Measurements from ENCODE around the gene DLGAP4. TPM values are rescaled to one million over a fixed set of nuclear protein-coding genes. Genes with fewer than 3 reads are reported as not detected.

DLGAP4 gene
- polyA plus RNA-seq, 1 of the 3 experiments (the other 2 are of a cell fraction) = 31.2 TPM

DNA sequence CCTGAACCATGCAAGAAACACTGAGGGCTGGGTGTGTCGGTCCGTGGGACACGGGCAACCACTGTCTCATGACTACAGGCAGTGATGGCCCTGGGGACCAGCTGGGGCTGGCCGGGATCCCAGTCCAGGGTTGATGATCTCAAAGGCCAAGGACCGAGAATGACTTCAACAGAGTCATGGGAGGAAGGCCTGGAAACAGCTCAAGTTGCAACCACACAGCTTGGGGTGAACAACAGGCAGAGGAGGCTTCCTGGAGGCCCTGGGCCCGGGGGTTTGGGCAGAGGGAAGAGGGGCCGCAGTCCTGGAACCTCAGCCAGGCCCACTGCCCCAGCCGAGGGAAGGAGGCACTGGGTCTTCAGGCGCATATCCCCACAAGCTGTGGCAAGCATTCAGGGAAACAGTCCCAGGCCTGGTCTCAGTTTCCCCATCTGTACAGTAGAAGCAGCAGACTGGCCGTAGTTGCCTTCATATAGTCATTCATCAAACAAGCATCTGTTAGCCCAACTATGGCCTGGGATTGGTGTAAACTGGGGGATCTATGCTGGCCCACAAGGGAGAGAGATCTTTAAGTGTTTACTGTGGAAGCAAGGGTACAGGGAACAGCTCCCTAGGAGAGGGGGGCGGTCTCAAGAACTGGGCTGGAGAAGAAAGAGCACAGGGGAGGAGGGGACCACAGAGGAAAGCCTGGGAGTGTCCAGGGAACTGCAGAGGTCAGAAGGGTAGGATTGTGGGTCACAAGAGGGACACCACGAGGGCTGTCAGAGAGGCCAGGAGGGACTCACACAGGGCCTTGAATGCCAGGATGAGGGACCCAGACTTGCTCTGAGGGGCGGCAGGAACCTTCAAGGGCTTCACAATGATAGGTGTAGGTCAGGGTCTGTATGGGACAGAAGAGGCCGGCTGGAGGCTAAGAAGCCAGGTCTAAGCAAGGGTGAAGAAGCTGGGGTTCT lies 237.3 kb downstream of the DLGAP4 start:
- ChIA-PET CTCF (interaction anchor here (0.7 kb wide), 1 partner anchor 265 kb away, joined by 4 read pairs; no protein-coding TSS in a partner anchor), POLR2A (no interaction called here)
- DNase-seq = no peak
- H3K4me3 ChIP-seq (ENCODE audit: low read depth in 2 of 2, low read length in 1 of 2) = no peak overlapping the region
- no peak overlapping the region for H3K4me2 ChIP-seq
- no peak overlapping the region for H3K9ac ChIP-seq
- H3K27me3 ChIP-seq (ENCODE audit: insufficient read depth) = no peaks in the 10 kb centered on the region
- no peaks in the 10 kb centered on the region for H3K36me3 ChIP-seq (replicated peaks in 1 of 2; ENCODE audit: control insufficient read depth in 1 of 2, insufficient read depth in 2 of 2, low read length in 1 of 2)
- H3K9me2 ChIP-seq = no peaks in the 10 kb centered on the region
- H4K20me1 ChIP-seq (ENCODE audit: insufficient read depth) = no peaks in the 10 kb centered on the region
- H3K9me3 ChIP-seq = no peaks in the 10 kb centered on the region
- TF ChIP-seq, protein P1, sequence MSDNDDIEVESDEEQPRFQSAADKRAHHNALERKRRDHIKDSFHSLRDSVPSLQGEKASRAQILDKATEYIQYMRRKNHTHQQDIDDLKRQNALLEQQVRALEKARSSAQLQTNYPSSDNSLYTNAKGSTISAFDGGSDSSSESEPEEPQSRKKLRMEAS (IDR thresholded peaks at IDR 0.05; ENCODE audit: low read depth) = no peak
- no peak for TF ChIP-seq RCOR1 (IDR thresholded peaks at IDR 0.05; ENCODE audit: low read length)
- TF ChIP-seq, protein P2, sequence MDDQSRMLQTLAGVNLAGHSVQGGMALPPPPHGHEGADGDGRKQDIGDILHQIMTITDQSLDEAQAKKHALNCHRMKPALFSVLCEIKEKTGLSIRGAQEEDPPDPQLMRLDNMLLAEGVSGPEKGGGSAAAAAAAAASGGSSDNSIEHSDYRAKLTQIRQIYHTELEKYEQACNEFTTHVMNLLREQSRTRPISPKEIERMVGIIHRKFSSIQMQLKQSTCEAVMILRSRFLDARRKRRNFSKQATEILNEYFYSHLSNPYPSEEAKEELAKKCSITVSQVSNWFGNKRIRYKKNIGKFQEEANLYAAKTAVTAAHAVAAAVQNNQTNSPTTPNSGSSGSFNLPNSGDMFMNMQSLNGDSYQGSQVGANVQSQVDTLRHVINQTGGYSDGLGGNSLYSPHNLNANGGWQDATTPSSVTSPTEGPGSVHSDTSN (IDR thresholded peaks at IDR 0.05) = no peak
- TF ChIP-seq, protein P3, sequence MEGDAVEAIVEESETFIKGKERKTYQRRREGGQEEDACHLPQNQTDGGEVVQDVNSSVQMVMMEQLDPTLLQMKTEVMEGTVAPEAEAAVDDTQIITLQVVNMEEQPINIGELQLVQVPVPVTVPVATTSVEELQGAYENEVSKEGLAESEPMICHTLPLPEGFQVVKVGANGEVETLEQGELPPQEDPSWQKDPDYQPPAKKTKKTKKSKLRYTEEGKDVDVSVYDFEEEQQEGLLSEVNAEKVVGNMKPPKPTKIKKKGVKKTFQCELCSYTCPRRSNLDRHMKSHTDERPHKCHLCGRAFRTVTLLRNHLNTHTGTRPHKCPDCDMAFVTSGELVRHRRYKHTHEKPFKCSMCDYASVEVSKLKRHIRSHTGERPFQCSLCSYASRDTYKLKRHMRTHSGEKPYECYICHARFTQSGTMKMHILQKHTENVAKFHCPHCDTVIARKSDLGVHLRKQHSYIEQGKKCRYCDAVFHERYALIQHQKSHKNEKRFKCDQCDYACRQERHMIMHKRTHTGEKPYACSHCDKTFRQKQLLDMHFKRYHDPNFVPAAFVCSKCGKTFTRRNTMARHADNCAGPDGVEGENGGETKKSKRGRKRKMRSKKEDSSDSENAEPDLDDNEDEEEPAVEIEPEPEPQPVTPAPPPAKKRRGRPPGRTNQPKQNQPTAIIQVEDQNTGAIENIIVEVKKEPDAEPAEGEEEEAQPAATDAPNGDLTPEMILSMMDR (IDR thresholded peaks at IDR 0.05) = no peak
- no peak for TF ChIP-seq NRF1 (IDR thresholded peaks at IDR 0.05; ENCODE audit: low read depth, low read length)
- H3K4me1 ChIP-seq (ENCODE audit: control insufficient read depth in 1 of 2, insufficient read depth in 2 of 2, low read depth in 1 of 2, low read length in 1 of 2) = peaks cover 0 to 8% of the 10 kb centered on the region in 2 experiments; a peak in 2 of 4 replicates
- H3F3A ChIP-seq (replicated peaks; ENCODE audit: insufficient read depth) = peaks cover 6% of the 10 kb centered on the region
- 97% methylated on average over 4 of the region's 14 CpGs for WGBS (ENCODE audit: low lambda C conversion rate)
- no peaks in the 10 kb centered on the region for H3K79me2 ChIP-seq (ENCODE audit: insufficient read depth)
- H2AFZ ChIP-seq (ENCODE audit: low read depth) = no peak overlapping the region
- no peak overlapping the region; a peak in 1 of 4 replicates for H3K27ac ChIP-seq (ENCODE audit: low read depth in 2 of 2, low read length in 1 of 2)

DNA sequence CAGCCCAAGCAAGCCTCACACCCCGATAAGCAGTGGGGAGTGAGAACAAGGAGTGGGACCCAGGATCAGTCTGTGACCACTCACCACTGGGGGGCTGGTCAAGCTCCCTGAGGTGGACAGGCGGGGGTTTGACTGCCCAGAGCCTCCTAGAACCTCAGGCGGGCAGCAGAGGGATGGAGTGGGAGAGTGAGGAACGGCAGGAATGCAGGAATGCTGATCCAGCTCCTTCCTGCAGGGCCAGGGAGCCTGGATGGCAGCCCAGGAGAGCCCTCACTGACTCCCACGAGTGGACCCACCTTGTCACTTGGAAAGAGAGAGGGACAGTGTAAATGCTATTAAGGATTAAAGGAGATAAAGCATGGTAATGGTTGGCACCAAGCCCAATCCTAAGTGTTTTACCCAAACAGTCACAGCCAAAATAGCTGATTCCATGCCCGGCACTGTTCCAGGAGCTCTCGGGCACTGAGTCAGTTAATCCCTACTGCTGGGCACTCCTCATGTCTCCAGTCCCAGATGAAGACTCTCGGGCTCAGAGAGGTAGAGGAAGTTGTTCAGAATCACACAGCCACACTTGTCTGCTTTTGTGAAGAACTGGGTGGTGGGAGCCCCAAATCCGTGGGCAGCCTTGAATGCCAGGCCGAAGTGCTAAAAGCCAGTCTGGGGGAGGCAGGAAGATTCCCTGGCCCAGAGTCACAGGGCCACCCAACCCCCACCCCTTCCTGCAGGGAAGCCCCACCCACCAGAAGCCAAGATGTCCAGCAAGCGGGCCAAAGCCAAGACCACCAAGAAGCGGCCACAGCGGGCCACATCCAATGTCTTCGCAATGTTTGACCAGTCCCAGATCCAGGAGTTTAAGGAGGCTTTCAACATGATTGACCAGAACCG lies 238.2 kb downstream of the DLGAP4 start:
- H3K9ac ChIP-seq = no peak overlapping the region
- POLR2A ChIA-PET = no interaction called here
- no peaks in the 10 kb centered on the region for H3F3A ChIP-seq (replicated peaks; ENCODE audit: insufficient read depth)
- H4K20me1 ChIP-seq (ENCODE audit: insufficient read depth) = no peaks in the 10 kb centered on the region; the same call in 1 of the 2 replicates
- no peaks in the 10 kb centered on the region for H3K9me2 ChIP-seq
- H3K4me2 ChIP-seq = no peak overlapping the region
- no peak overlapping the region; a peak in 1 of 4 replicates for H3K27ac ChIP-seq (ENCODE audit: low read depth in 2 of 2, low read length in 1 of 2)
- CTCF ChIA-PET = interaction anchor here (0.6 kb wide), 1 partner anchor 26 kb away, joined by 3 read pairs; no protein-coding TSS in a partner anchor
- H3K9me3 ChIP-seq = no peaks in the 10 kb centered on the region
- WGBS (ENCODE audit: low lambda C conversion rate) = 72% methylated on average over 12 of the region's 15 CpGs
- no peaks in the 10 kb centered on the region for H3K79me2 ChIP-seq (ENCODE audit: insufficient read depth)
- H2AFZ ChIP-seq (ENCODE audit: low read depth) = no peak overlapping the region
- peaks cover 0 to 8% of the 10 kb centered on the region in 2 experiments; a peak in 2 of 4 replicates for H3K4me1 ChIP-seq (ENCODE audit: control insufficient read depth in 1 of 2, insufficient read depth in 2 of 2, low read depth in 1 of 2, low read length in 1 of 2)
- H3K27me3 ChIP-seq (ENCODE audit: insufficient read depth) = no peaks in the 10 kb centered on the region
- no peak overlapping the region for H3K4me3 ChIP-seq (ENCODE audit: low read depth in 2 of 2, low read length in 1 of 2)
- H3K36me3 ChIP-seq (replicated peaks in 1 of 2; ENCODE audit: control insufficient read depth in 1 of 2, insufficient read depth in 2 of 2, low read length in 1 of 2) = no peaks in the 10 kb centered on the region
- no peak for DNase-seq
- TF ChIP-seq, protein P4, sequence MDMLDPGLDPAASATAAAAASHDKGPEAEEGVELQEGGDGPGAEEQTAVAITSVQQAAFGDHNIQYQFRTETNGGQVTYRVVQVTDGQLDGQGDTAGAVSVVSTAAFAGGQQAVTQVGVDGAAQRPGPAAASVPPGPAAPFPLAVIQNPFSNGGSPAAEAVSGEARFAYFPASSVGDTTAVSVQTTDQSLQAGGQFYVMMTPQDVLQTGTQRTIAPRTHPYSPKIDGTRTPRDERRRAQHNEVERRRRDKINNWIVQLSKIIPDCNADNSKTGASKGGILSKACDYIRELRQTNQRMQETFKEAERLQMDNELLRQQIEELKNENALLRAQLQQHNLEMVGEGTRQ (IDR thresholded peaks at IDR 0.05; ENCODE audit: borderline replicate concordance, low read depth, low read length) = no peak
- TF ChIP-seq NFIC (IDR thresholded peaks at IDR 0.05; ENCODE audit: borderline replicate concordance) = peak; percentile 74
- no peak for TF ChIP-seq REST (IDR thresholded peaks at IDR 0.05; ENCODE audit: low read depth, low read length)
- TF ChIP-seq SMC3 (IDR thresholded peaks at IDR 0.05; ENCODE audit: low read depth, low read length) = no peak
- TF ChIP-seq TCF12 (IDR thresholded peaks at IDR 0.05) = 0 out of 2 replicates have a peak, but pooled peaks have one; percentile 13
- TF ChIP-seq, protein P1 (IDR thresholded peaks at IDR 0.05; ENCODE audit: low read depth) = no peak
- TF ChIP-seq, protein P3 (IDR thresholded peaks at IDR 0.05) = no peak
- TF ChIP-seq JUND (IDR thresholded peaks at IDR 0.05) = no peak

Measured in SK-N-SH (cell line).